CD4-positive, alpha-beta memory T cell (primary cell): Measurements from ENCODE around the gene MOCS1. TPM values are rescaled to one million over a fixed set of nuclear protein-coding genes. Genes with fewer than 3 reads are reported as not detected.

Source experiments
- CTCF ChIA-PET: fragments of 350-600 bp; sonication (Branson Sonifier 250); formaldehyde crosslinking; loops from one replicate; lab custom pipeline; 2021; ENCODE audit warnings: inconsistent platforms; ENCODE audit not compliant: partially characterized antibody; lab: Charles Lee
- POLR2A ChIA-PET: fragments of 350-600 bp; sonication (Branson Sonifier 250); formaldehyde crosslinking; loops from one replicate; lab custom pipeline; 2021; ENCODE audit not compliant: partially characterized antibody; lab: Charles Lee
- DNase-seq, 5 donors: peaks; one replicate each; pipeline versions ENCODE4 v3.0.0 to v3.0.0-alpha.2; 2020 to 2022; ENCODE audit warnings: mixed read lengths in 1 of 5
- H3K27ac ChIP-seq: one replicate; pipeline ENCODE4 v1.7.0; 2013; ENCODE audit warnings: low read depth, low read length
- H3K27me3 ChIP-seq: 2 replicates; pipeline ENCODE4 v1.7.0; 2013; ENCODE audit warnings: mild to moderate bottlenecking, low read length, moderate library complexity; ENCODE audit not compliant: insufficient read depth
- H3K36me3 ChIP-seq: 2 replicates; pipeline ENCODE4 v1.7.0; 2013; ENCODE audit warnings: mild to moderate bottlenecking, low read length, moderate library complexity; ENCODE audit not compliant: insufficient read depth
- H3K4me1 ChIP-seq: 2 replicates; pipeline ENCODE4 v1.7.0; 2013; ENCODE audit warnings: mild to moderate bottlenecking, low read length, moderate library complexity; ENCODE audit not compliant: insufficient read depth
- H3K4me3 ChIP-seq, 2 donors: one replicate each; pipeline ENCODE4 v1.7.0; 2013; ENCODE audit warnings: low read length in 2 of 2, mild to moderate bottlenecking in 1 of 2
- H3K9me3 ChIP-seq, 2 donors: one replicate each; pipeline ENCODE4 v1.7.0; 2013; ENCODE audit warnings: low read length in 2 of 2, control low read depth in 1 of 2; ENCODE audit not compliant: control insufficient read depth in 1 of 2
- H3K27ac Mint-ChIP-seq, 7 donors: one replicate each; pipeline ENCODE4 v1.8.0; 2020 to 2021; ENCODE audit warnings: mixed read lengths in 7 of 7, mild to moderate bottlenecking in 6 of 7, inconsistent platforms in 3 of 7, moderate library complexity in 3 of 7
- H3K27me3 Mint-ChIP-seq, 2 donors: one replicate each; pipeline ENCODE4 v1.8.0; 2020 to 2021; ENCODE audit warnings: mixed read lengths in 2 of 2
- H3K36me3 Mint-ChIP-seq, 2 donors: one replicate each; pipeline ENCODE4 v1.8.0; 2020 to 2021; ENCODE audit warnings: mixed read lengths in 2 of 2, inconsistent platforms in 1 of 2, mild to moderate bottlenecking in 1 of 2
- H3K4me1 Mint-ChIP-seq, 4 donors: one replicate each; pipeline ENCODE4 v1.8.0; 2020 to 2021; ENCODE audit warnings: mixed read lengths in 4 of 4, mild to moderate bottlenecking in 1 of 4
- H3K4me3 Mint-ChIP-seq, 8 donors: one replicate each; pipeline ENCODE4 v1.8.0; 2020 to 2021; ENCODE audit warnings: mixed read lengths in 8 of 8, mild to moderate bottlenecking in 7 of 8, moderate library complexity in 6 of 8, inconsistent platforms in 3 of 8
- H3K9me3 Mint-ChIP-seq, 8 donors: one replicate each; pipeline ENCODE4 v1.8.0; 2020 to 2021; ENCODE audit warnings: mixed read lengths in 8 of 8, mild to moderate bottlenecking in 5 of 8, inconsistent platforms in 3 of 8, moderate library complexity in 1 of 8
- intact Hi-C: fragments of 100-400 bp; cut with micrococcal nuclease; formaldehyde crosslinking; loops from one replicate; pipeline ENCODE4 v1.15.1; 2023
- polyA plus RNA-seq, 2 donors: library from polyadenylated mRNA; unstranded; fragments of 300-500 nt; fragmentation: Illumina TruSeq; gene quantifications; one replicate each; pipeline ENCODE4 v1.2.3, GENCODE V29; 2021
- total RNA-seq, 2 experiments: library from RNA; stranded (reverse); gene quantifications; one replicate each; pipeline ENCODE4 v1.2.3, GENCODE V29; 2021

MOCS1 gene
- total and polyA plus RNA-seq, 4 experiments from 2014 or later, result 0.11 to 0.80 (median 0.36) TPM

DNA sequence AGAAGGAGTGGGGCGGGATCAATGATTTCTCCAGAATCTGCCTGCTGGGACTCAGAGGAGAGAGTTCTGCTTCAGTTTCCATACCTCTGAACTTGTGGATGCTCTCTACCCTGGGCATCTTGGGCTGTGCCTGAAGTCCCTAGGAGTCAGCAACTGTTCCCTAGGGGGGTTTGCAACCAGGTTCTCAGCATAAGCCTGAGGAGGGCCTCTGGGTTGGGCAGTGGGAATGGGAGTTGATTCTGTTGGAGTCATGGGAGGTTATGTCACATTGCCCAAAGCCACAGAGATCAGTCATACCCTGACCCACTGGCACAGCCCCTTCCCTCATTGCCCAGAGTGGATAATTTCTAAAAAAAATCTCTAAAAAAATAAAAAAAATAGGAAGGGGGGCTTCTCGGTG, 47.4 kb downstream of the MOCS1 start:
- Mint-ChIP-seq H3K9me3 (no peaks in the 10 kb centered on the region), H3K27ac (no peak overlapping the region), H3K4me3 (no peak overlapping the region), H3K4me1 (no peaks in the 10 kb centered on the region), H3K27me3 (peaks cover 4 to 5% of the 10 kb centered on the region in 2 donors), H3K36me3 (no peaks in the 10 kb centered on the region)
- H3K36me3 ChIP-seq, result no peaks in the 10 kb centered on the region
- no peaks in the 10 kb centered on the region for H3K9me3 ChIP-seq
- no peaks in the 10 kb centered on the region for H3K27me3 ChIP-seq
- intact Hi-C loops, result no loop called here
- DNase-seq, result no peak
- H3K4me3 ChIP-seq, result no peak overlapping the region
- POLR2A ChIA-PET, result no interaction called here
- CTCF ChIA-PET, result no interaction called here
- H3K4me1 ChIP-seq, result no peaks in the 10 kb centered on the region
- H3K27ac ChIP-seq, result no peak overlapping the region

DNA sequence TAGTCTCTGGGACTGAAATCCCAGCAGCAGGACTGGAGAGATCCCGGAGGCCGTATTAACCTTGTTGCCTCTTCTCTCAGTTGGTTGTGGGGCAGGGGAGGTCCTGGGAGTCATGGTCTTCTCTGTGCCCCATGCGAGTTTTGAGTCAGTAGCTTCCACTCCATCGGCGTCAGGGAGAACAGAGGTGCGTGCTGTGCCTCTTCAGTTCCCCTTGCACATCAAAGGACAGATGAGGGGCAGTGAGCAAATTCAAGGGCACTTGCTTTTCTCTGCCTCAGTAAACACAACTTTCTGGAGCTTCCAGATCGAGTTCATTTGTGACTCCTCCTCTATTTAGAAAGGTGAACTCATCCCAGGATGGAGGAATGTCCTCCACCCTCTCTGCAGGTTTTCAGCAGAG, 48.6 kb downstream of the MOCS1 start:
- intact Hi-C loops, result no loop called here
- Mint-ChIP-seq H3K36me3 (no peaks in the 10 kb centered on the region), H3K27me3 (peaks cover 2 to 5% of the 10 kb centered on the region in 2 donors), H3K27ac (no peak overlapping the region), H3K4me3 (no peak overlapping the region), H3K9me3 (no peaks in the 10 kb centered on the region), H3K4me1 (no peaks in the 10 kb centered on the region)
- Histone ChIP-seq H3K27ac (no peak overlapping the region), H3K9me3 (no peaks in the 10 kb centered on the region), H3K36me3 (no peaks in the 10 kb centered on the region), H3K4me1 (no peaks in the 10 kb centered on the region), H3K4me3 (no peak overlapping the region), H3K27me3 (no peaks in the 10 kb centered on the region)
- POLR2A ChIA-PET, result no interaction called here
- CTCF ChIA-PET, result no interaction called here
- DNase-seq, result no peak

DNA sequence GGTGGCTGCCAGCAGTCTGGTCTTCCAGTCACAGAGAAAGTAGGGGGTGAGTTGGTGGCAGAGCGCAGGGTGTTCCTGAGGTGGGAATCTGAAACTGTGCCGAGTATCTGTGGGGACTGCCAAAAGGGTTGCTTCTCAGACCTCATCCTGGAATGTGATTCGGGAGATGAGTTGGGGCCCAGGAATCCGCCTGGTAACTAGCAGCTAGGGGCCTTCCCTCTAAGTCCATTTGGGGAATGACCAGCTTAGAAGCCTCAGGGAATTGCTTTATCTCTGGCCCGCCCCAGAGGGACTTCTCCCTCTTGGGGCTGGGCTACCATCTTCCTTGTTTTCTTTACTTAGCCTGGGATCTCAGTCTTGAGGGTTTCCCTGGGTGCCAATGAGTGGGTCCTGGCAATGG, 49.6 kb downstream of the MOCS1 start:
- Histone ChIP-seq H3K4me1 (no peaks in the 10 kb centered on the region), H3K9me3 (no peaks in the 10 kb centered on the region), H3K4me3 (no peak overlapping the region), H3K27ac (no peak overlapping the region), H3K27me3 (no peaks in the 10 kb centered on the region), H3K36me3 (no peaks in the 10 kb centered on the region)
- intact Hi-C loops, result no loop called here
- Mint-ChIP-seq H3K4me1 (no peaks in the 10 kb centered on the region), H3K27me3 (peaks cover 2 to 5% of the 10 kb centered on the region in 2 donors), H3K27ac (no peak overlapping the region), H3K36me3 (no peaks in the 10 kb centered on the region), H3K9me3 (no peaks in the 10 kb centered on the region), H3K4me3 (no peak overlapping the region)
- POLR2A ChIA-PET, result no interaction called here
- no peak for DNase-seq
- CTCF ChIA-PET, result no interaction called here

DNA sequence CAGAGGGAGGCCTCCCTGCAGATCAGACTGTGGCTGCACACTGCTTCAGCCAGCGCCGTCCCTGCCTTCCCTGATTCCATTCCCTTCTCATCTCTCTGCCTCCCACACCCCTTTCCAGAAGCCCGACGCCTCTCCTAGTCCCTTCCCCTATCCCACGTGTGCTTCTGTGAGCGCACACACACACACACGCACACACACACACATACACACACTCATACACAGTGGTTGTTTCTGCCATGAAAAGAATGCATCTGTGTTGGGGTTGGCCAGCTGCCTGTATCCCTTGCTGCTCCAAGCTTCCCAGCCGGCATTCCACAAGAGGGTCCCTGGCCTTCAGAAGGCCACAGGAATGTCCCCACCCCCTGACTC, 51.7 kb downstream of the MOCS1 start:
- POLR2A ChIA-PET, result no interaction called here
- Mint-ChIP-seq H3K36me3 (no peaks in the 10 kb centered on the region), H3K4me1 (no peaks in the 10 kb centered on the region)

DNA sequence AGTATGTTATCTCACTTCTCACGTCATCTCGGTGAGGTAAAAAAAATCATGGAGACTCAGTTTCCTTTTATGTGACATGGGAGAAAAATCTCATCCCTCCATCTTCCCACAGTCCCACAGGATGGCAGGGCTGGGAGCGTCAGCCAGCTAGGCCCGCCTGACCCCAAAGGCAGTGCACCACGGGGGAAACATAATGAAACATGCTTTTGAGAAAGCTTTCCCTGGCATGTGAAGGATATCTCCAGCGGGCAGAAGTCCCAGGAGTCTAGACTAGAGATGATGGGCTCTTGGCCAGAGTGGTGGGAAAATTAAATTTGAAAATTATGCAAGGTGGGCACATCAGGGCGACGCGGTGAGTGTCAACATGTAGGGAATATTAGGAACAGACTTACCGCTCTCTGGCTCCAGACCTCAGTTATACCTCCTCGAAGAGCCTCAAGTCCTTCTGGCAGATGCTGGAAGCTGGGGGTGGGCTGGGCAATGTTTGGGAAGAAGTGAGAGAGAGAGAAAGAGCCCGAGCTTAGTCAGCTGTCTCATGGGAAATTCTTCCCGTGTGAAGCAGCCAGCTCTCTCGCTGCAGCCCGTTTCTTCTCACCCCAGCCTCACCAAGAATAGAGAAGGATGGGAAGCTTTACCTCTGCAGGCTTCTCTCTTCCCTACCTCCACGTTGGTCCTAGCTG, 52.3 kb downstream of the MOCS1 start:
- Mint-ChIP-seq H3K4me1 (no peaks in the 10 kb centered on the region), H3K27ac (no peak overlapping the region), H3K9me3 (peaks cover 0 to 5% (median 0%) of the 10 kb centered on the region in 8 donors), H3K36me3 (no peaks in the 10 kb centered on the region), H3K27me3 (peaks cover 2 to 4% of the 10 kb centered on the region in 2 donors), H3K4me3 (no peak overlapping the region)
- POLR2A ChIA-PET, result no interaction called here
- no peak for DNase-seq
- Histone ChIP-seq H3K4me3 (no peak overlapping the region), H3K27me3 (no peaks in the 10 kb centered on the region), H3K36me3 (no peaks in the 10 kb centered on the region), H3K27ac (no peak overlapping the region), H3K9me3 (no peaks in the 10 kb centered on the region), H3K4me1 (no peaks in the 10 kb centered on the region)
- intact Hi-C loops, result no loop called here
- CTCF ChIA-PET, result no interaction called here

More for the DNA sequence above, 51.7 kb downstream of the MOCS1 start:
- Mint-ChIP-seq H3K4me3 (no peak overlapping the region), H3K27ac (no peak overlapping the region), H3K9me3 (peaks cover 0 to 1% (median 0%) of the 10 kb centered on the region in 8 donors), H3K27me3 (peaks cover 2 to 3% of the 10 kb centered on the region in 2 donors)
- CTCF ChIA-PET, result interaction anchor here (0.9 kb wide), 1 partner anchor 17 kb away, joined by 3 read pairs; no protein-coding TSS in a partner anchor
- Histone ChIP-seq H3K36me3 (no peaks in the 10 kb centered on the region), H3K27me3 (no peaks in the 10 kb centered on the region), H3K4me1 (no peaks in the 10 kb centered on the region), H3K9me3 (no peaks in the 10 kb centered on the region), H3K4me3 (no peak overlapping the region), H3K27ac (no peak overlapping the region)
- no peak for DNase-seq
- intact Hi-C loops, result no loop called here

DNA sequence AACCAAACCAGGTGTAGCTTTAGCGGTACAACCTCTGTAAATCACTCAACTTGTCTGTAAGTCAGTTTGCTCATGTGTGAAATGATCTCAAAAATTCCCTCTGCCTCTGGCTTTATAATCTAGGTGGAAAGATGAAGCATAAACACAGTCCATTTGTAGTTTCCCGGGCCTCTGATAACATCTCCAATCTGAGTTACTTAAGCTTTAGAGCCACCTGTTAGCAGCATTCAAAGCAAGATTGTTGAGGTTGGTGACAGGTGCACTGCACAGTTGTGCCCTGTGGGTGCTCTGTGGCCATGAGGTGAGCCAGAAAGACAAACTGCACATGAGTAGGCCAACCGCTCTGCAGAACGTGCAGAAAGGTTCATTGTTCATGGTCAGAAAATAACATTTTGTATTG, 53.7 kb downstream of the MOCS1 start:
- Mint-ChIP-seq H3K4me1 (no peaks in the 10 kb centered on the region), H3K27me3 (peaks cover 2 to 4% of the 10 kb centered on the region in 2 donors), H3K27ac (no peak overlapping the region), H3K9me3 (peaks cover 0 to 5% (median 0%) of the 10 kb centered on the region in 8 donors), H3K4me3 (no peak overlapping the region), H3K36me3 (no peaks in the 10 kb centered on the region)
- Histone ChIP-seq H3K4me1 (no peaks in the 10 kb centered on the region), H3K27ac (no peak overlapping the region), H3K4me3 (no peak overlapping the region), H3K27me3 (no peaks in the 10 kb centered on the region), H3K9me3 (no peaks in the 10 kb centered on the region), H3K36me3 (no peaks in the 10 kb centered on the region)
- no peak for DNase-seq
- ChIA-PET CTCF (interaction anchor here (1.4 kb wide), 1 partner anchor 15 kb away, joined by 4 read pairs; no protein-coding TSS in a partner anchor), POLR2A (no interaction called here)
- intact Hi-C loops, result no loop called here

DNA sequence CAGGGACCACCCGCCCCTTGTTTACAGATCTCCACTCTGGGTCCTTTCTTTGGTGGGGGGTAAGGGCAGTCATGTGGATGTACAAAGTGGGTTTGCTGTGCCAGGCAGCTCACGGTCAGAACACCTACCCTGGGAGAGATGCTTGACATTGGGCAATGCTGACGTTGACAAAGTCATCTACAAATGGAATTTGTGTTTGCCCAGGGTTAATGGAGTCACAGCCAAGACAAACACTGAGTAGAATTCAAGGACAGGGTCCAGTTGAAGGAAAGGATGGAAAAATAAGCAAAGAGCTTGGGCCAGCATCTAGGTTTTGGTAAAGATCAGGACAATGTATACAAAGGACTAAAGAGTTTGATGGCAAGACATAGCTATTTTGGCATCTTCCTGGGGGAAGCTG, 54.7 kb downstream of the MOCS1 start:
- no peaks in the 10 kb centered on the region for H3K36me3 ChIP-seq
- H3K27me3 ChIP-seq, result no peaks in the 10 kb centered on the region
- H3K4me3 Mint-ChIP-seq, result no peak overlapping the region
- H3K27ac Mint-ChIP-seq, result no peak overlapping the region
- POLR2A ChIA-PET, result no interaction called here
- H3K9me3 Mint-ChIP-seq, result peaks cover 0 to 5% (median 0%) of the 10 kb centered on the region in 8 donors
- intact Hi-C loops, result no loop called here
- H3K4me1 ChIP-seq, result no peaks in the 10 kb centered on the region
- H3K36me3 Mint-ChIP-seq, result no peaks in the 10 kb centered on the region
- no peaks in the 10 kb centered on the region for H3K9me3 ChIP-seq
- peaks cover 3 to 4% of the 10 kb centered on the region in 2 donors for H3K27me3 Mint-ChIP-seq
- no peak for DNase-seq
- no peaks in the 10 kb centered on the region for H3K4me1 Mint-ChIP-seq
- H3K4me3 ChIP-seq, result no peak overlapping the region
- CTCF ChIA-PET, result interaction anchor here (1.4 kb wide), 1 partner anchor 14 kb away, joined by 5 read pairs; no protein-coding TSS in a partner anchor
- H3K27ac ChIP-seq, result no peak overlapping the region
